ENCODE data around the gene RXFP2.

RXFP2 gene

GRCh38 chr13:31826521-31826920 is 87.2 kb downstream of the RXFP2 start:
- no peak for DNase-seq (ENCODE audit: low read depth)

DNA sequence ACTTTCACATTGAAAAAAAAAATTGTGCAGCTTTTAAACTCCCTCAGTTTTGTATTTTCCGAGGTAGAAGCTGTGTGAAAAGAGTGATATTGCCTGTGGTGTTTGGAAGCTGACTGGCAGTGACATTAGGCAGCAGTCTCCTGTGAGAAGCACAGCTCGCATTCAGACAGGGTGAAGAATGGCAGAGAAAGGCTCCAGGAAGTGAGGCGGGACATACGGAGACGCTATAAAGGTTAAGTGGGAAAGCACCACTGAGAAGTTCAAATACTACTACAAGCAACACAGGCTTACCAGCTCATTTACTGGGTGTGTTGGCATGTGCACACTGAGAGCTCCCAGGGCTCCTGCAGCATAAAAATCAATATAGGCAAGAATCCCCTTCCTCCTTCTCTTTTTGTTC is 88.4 kb downstream of the RXFP2 start:
- no peak for DNase-seq (ENCODE audit: low read depth)

DNA sequence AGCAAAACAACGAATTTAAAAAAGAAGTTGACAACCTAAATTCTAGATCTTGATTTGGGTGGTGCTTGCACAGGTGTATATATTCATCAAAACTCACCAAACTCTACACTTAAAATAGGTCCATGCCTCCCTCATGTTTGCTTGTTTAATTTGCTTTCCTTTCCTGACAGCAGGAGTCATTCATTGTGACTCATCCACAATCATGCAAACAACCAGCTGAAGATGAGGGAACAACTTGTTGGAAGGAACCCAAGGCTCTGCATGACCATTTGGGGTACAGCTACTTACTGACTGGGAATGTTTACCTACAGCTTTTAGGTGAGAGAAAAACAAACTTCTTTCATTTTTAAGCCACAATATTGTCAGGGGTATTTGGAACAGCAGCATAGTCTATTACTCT is 96.6 kb downstream of the RXFP2 start:
- peak; percentile 82 for DNase-seq (ENCODE audit: low read depth)

GRCh38 chr13:31843044-31843443 is 103.7 kb downstream of the RXFP2 start:
- no peak for DNase-seq (ENCODE audit: low read depth)

DNA sequence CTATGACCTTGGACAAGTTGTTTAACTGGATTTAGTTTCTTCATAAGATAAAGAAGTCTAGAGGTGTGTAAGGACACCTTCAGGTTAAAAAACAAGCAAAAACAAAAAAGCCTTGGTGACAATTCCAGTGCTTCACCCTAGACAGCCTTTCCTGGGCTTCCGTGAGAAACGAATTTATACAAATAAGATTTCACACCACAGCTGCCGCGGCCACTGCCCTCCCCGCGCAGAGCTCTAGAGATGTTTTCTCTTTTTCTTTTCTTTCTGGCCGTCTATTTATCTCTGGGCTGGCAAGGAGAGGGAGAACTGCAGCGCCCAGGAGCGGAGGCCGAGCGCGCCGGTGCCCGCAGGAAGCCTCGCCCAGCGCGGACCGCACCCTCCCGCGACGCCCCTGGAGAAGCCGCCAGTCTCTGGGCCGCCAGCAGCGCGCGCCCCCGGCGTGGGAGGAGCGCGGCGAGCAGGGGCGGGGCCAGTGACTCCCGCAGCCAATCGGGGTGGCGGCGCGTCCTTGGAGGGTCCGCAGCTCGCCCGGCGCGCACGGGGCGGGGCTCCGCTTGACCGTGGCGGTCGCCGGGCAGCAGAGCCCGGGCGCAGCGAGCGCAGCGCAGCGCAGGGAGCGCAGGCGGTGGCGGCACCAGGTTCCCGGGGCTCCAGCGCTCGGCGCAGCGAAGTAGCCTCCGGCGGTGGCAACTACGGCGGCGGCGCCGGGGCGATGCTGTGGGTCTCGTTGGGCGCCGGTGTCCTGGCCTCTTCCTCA is 107.0 kb downstream of the RXFP2 start:
- peak; percentile 90 for DNase-seq (ENCODE audit: low read depth)

GRCh38 chr13:31846961-31847752 is 107.8 kb downstream of the RXFP2 start:
- DNase-seq (ENCODE audit: low read depth), result peak; percentile 34

GRCh38 chr13:31848621-31849020 is 109.3 kb downstream of the RXFP2 start:
- DNase-seq (ENCODE audit: low read depth), result no peak

DNA sequence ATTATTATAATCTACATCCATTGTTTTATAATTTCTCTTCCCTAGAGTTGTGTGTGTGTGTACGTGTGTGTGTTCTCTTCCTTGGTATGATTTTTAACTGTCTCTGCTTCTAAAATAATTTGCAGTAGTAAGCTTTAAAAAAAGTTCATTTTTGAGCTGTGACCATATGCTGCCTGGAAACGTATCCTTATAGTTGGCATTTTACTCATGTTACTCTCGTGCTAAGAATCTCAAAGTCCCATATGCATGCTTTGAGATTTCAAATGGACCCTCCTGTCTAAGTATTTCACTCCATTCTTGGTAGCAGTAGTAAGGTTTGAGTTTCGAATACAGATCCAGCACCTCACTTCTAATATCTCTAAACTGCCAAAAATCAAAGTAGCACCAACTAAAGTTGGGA is 109.9 kb downstream of the RXFP2 start:
- DNase-seq (ENCODE audit: low read depth), result no peak

DNA sequence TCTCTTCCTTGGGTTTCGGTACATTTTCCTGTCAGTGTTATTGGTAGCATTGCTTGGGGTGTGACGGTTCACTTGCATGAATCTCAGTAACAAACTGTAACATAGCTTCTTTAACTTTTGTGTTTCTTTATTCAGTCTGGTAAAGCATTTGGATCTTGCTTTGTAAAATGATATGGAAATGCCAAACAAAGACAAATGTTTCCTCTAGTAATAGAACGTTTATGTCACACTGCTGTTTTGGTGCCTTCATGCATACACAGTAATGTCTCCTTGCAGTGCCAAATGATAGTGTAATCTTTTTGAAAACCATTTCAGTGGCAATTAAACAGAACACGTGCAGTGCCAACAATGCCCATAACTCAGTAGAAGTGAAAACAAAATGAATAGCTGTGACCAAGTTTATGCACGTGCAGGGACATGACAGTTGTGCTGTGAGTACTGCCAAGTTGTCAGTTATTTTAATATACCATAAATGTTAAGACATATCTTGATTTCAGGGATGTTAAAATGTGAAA is 110.8 kb downstream of the RXFP2 start:
- DNase-seq (ENCODE audit: low read depth), result no peak

DNA sequence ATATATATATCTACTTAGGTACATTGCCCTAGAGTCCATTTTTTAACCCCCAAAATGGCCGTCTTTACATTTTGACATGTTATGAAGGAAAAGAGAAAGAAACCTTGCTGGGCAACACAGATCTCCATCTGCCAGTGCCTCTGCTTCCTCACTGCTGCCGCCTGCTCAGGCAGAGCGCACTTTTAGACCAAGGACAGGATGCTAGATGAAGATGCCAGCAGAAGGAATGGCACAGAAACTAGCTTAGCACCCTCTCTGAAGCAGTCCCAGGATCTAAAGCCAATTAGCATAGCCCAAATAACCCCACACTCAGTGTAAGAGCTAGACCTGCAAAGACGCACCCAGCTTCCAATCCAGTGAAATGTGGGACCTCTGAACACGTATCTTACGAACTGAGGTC is 111.9 kb downstream of the RXFP2 start:
- DNase-seq (ENCODE audit: low read depth), result no peak
